ENCODE results near the gene CCDC184. TPM values are rescaled to one million over a fixed set of nuclear protein-coding genes. Genes with fewer than 3 reads are reported as not detected.
A peak's percentile ranks its signal among the peaks of the same experiment; 100 is the strongest.
"Not testable (repeated sequence)": the region's sequence is repeated elsewhere in the genome, so short reads cannot be mapped to it uniquely, and the experiment has no call there.

CCDC184 gene
- total RNA-seq (2014; rRNA removed; shearing (Covaris generic)): 0.70 and 1.2 TPM in 2 replicates

DNA sequence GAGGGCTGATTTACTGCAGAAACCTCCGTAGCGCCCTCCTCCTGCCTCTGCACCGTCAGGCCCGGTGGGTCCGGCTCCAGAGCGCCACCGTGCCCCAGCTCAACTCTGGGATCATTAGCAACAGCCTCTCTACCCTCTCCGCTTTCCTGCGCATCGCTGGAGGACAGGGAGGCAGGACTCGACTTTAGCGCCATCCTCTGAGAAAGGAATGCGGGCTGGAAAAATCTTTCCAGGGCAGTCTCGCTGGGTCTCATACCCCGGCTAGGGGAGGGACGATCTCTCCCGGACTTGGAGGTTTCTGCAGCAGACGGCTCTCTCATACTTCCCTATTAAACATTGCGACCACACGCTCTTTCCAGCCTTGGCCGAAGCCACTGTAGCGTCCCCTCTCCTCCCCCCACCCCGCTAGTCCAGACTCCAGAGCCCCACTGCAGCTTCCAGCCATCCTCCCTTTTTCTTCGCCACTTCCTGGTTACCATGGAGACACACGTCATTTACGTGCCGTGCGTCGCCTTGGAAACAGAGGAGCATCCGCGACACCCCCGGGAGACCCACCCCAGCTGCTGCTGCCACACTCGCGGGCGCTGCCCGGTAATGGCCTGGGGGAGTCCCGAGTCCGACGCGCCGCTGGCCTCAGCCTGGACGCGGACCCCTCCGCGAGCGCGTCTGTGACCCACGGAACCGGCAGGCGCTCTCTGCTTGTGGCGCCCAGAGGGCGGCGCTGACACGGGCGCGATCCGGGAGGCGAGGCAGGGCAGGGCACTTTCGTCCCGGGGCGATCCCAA, at the start of gene CCDC184:
Gene CCDC184, plus strand, starts transcription at position 554 of the 785 bp plus-strand sequence. CDS start 479 bp downstream, outside the sequence.
- DNase-seq (ENCODE audit: low spot score): peak; percentile 91

- no peak for DNase-seq (ENCODE audit: low spot score)
Measured at GRCh38 chr12:48135027-48135426, 48.4 kb upstream of the CCDC184 start.

DNA sequence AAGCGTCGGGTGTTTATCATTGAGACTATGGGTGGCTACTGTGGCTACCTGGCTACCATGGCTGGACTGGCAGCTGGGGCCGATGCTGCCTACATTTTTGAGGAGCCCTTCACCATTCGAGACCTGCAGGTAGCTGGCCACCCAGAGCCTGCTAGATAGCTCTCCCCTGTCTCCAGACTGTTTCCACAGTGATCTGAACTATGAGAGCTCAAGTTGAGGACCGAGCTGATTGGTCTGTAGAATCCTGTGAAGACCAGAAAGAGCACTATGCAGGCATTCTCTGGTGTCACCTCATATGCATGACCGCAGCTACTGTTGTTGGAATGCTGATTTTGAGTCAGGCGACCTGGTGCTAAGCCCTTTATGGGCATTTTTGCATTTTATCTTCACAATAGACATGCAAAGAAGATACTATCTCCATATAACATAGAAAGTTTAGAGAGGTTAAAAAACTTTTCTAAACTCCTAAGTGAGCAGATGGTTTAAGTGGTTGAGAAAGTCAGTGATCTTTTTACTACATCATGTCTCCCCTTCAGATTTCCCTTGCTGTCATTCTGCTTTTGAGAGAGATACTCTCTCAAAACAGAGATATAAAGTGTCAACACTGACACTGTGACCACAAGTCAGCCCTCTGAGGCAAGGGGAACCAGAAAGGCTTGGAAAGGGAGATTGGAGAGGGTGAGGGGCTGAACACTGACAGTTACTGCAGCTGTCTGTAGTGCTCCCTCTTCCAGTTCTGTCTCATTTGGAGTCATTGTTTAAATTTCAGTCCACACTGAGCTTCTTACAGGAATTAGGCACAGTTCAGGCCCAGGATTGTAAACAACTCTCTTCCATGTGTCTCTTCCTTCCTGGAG, 40.4 kb upstream of the CCDC184 start:
- no peak for DNase-seq (ENCODE audit: low spot score)

DNA sequence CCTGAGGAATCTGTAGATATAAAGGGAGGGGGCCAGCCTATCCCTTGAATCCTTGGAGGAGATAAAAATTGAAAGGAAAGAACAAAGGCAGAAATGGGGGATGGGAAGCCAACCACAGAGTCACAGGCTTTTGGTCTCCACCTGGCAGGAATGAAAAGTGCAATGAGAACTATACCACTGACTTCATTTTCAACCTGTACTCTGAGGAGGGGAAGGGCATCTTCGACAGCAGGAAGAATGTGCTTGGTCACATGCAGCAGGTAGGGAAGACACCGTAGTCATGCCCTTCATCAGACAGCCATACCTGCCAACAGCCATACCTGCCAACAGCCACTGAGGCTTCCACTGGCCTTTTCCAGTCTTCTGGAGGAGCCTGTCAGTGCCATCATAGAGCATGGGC, 39.5 kb upstream of the CCDC184 start:
- no peak for DNase-seq (ENCODE audit: low spot score)

DNA sequence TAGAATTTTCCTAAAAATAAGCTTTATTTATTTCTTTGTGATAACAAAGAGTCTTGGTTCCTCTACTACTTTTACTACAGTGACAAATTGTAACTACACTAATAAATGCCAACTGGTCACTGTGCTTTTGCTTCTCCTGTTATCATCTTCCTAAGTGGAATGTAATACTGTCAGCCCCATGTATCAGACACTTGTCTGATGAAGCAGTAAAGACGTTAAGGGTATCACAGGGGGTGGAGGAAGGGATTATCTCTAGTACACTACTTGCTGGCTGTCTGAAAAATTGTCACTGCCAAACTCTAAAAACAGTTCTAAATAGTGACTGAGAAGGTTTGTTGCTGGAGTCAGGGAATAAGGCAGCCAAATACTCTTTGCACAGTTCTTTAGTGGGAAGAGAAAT, 37.5 kb upstream of the CCDC184 start:
- no peak for DNase-seq (ENCODE audit: low spot score)

DNA sequence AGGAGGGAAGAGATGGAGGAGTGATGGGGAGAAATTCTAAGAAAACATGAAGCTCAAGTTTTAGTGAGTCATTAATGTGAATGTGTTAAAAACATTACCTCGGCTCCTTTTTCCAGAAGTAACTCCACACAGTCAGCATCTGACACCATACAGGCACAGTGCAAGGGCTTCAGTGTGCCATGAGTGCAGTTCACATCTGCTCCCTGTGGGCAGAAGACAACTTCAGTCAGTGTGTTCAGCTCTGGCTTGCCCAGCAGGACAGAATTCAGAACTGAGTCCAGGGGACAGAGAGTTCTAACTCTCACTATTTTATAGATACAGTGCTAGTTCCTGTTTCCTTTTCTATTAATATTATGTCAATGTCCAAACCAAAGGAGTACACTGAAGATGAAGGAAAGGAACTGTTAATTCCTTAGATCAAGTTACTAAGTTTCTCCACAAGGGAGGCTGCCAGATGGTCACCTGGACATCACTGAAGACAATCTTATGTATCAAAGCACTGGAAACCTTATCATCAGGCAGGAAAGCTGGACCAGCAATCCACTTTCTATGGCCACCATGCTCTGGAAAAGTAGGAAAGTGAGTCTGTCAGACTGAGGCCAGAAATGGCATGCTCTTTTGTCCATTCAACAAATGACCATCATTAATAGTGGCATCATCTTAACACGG, 32.2 kb upstream of the CCDC184 start:
- DNase-seq (ENCODE audit: low spot score): no peak

- DNase-seq (ENCODE audit: low spot score): not testable (repeated sequence)
Measured at GRCh38 chr12:48155786-48156185, 27.7 kb upstream of the CCDC184 start.

GRCh38 chr12:48156652-48157017, 26.8 kb upstream of the CCDC184 start:
- no peak for DNase-seq (ENCODE audit: low spot score)

- DNase-seq (ENCODE audit: low spot score): peak; percentile 97
Measured at GRCh38 chr12:48157018-48157888, 26.2 kb upstream of the CCDC184 start, which contains the start of gene ASB8. Gene ASB8, minus strand, starts transcription at chr12:48157515. Its CDS starts 4,019 bp downstream, at chr12:48153496.

GRCh38 chr12:48157889-48158370, 25.5 kb upstream of the CCDC184 start:
- no peak for DNase-seq (ENCODE audit: low spot score)

DNA sequence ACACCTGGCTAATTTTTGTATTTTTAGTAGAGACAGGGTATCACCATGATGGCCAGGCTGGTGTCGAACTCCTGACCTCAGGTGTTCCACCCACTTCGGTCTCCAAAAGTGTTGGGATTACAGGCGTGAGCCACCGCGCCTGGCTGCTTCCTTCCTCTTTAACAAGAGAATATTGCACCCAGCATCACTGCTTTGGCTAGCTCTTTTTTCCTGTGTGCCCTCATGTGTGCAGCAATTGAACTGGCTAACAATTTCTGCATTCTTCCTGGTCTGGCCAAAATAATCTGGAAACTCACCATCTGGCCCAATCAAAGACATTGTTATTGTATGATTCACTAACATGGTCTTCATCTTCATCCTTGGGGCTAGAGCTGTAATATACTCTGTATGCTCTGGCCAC, 23.4 kb upstream of the CCDC184 start:
- no peak for DNase-seq (ENCODE audit: low spot score)

DNA sequence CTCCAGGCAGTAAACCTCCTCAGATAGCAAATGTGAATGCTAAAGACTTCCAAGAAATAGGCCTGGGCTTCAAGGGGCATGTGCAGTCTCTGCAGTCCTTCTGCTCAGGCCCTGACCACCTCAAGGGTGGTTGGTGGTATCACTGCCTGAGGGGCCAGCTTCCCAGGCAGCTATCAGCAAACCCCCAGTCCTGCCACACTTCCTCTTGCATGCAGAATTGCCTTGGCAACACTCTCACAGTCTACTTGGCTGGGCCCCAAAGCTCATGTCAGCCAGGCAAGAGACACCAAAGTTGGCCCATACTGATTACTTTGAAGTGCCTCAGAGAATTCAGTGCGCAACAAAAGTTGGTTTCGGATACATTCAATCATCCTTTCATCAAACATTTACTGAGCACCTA, 22.6 kb upstream of the CCDC184 start:
- no peak for DNase-seq (ENCODE audit: low spot score)

DNA sequence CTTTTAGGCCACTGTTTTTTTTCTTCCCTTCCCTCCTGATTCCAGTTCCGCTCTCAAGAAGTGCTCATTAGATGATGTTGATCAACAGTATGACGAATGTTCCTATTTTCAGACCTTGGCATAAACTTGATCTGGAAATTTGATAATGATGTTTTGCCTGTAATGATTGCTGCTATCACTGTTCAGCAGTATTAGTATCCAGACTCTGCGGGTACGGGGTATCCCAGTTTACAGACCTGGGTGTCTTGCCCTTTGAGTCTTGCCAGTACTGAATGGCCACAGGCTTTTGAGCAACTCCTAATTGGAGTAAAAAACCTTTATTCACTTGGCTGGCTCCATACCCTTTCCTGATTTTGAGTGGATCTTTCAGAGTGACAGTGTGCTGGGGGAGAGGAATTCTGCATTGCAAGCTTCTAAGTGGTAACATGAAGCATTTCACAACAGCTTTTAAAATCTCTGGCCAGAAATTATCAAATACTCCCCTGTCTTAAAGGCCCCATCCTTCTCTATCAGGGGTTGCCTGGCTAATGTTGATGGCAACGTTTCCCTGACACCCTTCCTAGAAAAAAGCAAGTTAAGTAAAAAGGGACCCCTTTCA, 20.2 kb upstream of the CCDC184 start:
- no peak for DNase-seq (ENCODE audit: low spot score)

- no peak for DNase-seq (ENCODE audit: low spot score)
Measured at GRCh38 chr12:48164451-48164850, 19.0 kb upstream of the CCDC184 start.

DNA sequence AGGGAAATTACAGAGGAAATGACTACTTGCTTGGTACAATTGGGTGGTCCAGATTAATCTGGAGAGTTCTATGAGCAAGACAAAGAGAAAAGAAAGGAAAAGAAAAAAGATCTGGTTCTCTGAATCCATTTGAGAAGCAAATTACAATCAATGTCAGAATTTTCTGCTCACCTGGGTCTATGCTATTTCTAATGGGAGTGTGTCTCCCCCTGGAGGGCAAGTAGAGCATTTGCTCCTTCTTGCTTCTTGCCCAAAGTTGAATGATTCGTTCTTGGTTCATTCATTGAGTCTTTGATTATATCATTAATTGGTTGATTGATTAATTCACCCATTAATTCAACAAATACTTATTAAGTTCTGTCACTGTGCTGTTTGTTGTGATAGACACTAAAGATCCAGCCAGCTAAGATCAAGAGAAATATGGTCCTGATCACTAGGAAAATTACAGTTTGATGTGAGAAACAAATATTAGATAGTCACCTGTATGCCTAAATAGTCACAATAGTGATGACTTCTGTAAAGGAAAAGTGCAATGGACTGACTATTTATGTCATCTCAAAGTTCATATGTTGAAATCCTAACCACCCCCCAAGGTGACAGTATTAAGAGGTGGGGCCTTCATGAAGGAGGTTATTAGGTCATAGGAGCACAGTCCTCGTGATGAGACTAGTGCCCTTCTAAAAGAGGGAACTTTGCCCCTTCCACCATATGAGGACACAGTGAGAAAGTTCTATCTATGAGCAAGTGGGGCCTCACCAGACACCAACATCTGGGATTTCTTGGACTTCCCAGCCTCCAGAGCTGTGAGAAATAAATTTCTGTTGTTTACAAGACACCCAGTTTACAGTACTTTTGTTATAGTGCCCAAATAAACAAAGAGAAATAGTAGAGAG, 18.1 kb upstream of the CCDC184 start:
- DNase-seq (ENCODE audit: low spot score): peak; percentile 42

GRCh38 chr12:48169011-48169410, 14.4 kb upstream of the CCDC184 start:
- no peak for DNase-seq (ENCODE audit: low spot score)

- DNase-seq (ENCODE audit: low spot score): no peak
Measured at GRCh38 chr12:48175613-48176416, 7.6 kb upstream of the CCDC184 start.

DNA sequence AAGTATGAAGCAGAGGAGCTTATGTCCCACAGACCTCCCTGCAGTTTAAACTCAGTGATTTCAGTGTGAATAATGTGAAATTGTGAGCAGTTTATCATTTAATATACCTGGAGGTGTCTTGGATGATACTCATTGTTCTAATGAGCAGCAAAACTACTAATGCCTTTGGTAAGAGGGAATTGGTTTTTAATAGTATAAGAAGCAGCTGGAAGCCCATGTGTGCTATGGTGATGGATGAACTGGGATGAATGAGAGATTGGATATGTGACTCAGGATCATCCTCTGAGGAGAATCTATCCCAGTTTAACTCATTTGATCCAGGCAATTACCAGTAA, 7.1 kb upstream of the CCDC184 start:
- DNase-seq (ENCODE audit: low spot score): no peak

GRCh38 chr12:48177982-48178381, 5.5 kb upstream of the CCDC184 start:
- DNase-seq (ENCODE audit: low spot score): no peak

All from H4 (cell line).